Endothelial cell of umbilical vein (primary cell): ENCODE data around the gene GUCY2D. TPM values are rescaled to one million over a fixed set of nuclear protein-coding genes. Genes with fewer than 3 reads are reported as not detected.

Experiments
- BruUV-seq: library from RNA; stranded (reverse); fragments of 400-500 nt; replicated peaks from 2 replicates; lab custom pipeline; 2021; lab: Mats Ljungman, UMichigan
- CTCF ChIA-PET: fragments of 300-600, 350-600 bp; sonication (Branson Sonifier 250); formaldehyde crosslinking; loops from one replicate; lab custom pipeline; 2021; ENCODE audit warnings: antibody characterized with exemption, inconsistent platforms; lab: Charles Lee
- POLR2A ChIA-PET: fragments of 300-600, 350-600 bp; sonication (Branson Sonifier 250); formaldehyde crosslinking; loops from one replicate; lab custom pipeline; 2021; ENCODE audit warnings: antibody characterized with exemption, inconsistent platforms; lab: Charles Lee
- DNase-seq: peaks from one replicate; pipeline ENCODE4 v3.0.0-alpha.2; 2011; ENCODE audit warnings: low read depth, low spot score
- FAIRE-seq: peaks from 2 replicates; lab custom pipeline; 2011; peaks lifted over from hg19 to GRCh38; lab: Jason Lieb, UNC
- H2AFZ ChIP-seq: 2 replicates; pipeline ENCODE4 v1.6.0; 2012; ENCODE audit warnings: low read depth, low read length, control low read depth, inconsistent platforms
- H3K27ac ChIP-seq: 2 replicates; pipeline ENCODE4 v1.5.1; 2011; ENCODE audit warnings: low read depth, mild to moderate bottlenecking, control low read depth, low read length, moderate library complexity; ENCODE audit not compliant: insufficient read depth
- H3K27me3 ChIP-seq, 2 experiments: 2 replicates each; pipeline versions ENCODE4 v1.6.0 to v1.6.1; 2011; ENCODE audit warnings: low read length in 2 of 2, mixed read lengths in 1 of 2; ENCODE audit not compliant: control insufficient read depth in 2 of 2, insufficient read depth in 2 of 2
- H3K36me3 ChIP-seq, 2 experiments: 2 replicates in 1 of 2; 3 replicates in 1 of 2; pipeline ENCODE4 v1.5.1; 2011; ENCODE audit warnings: low read length in 2 of 2, mild to moderate bottlenecking in 1 of 2, moderate library complexity in 1 of 2; ENCODE audit not compliant: control insufficient read depth in 2 of 2, insufficient read depth in 2 of 2; ENCODE audit errors: extremely low read depth in 1 of 2
- H3K4me1 ChIP-seq: 3 replicates; pipeline ENCODE4 v1.5.1; 2011; ENCODE audit warnings: mild to moderate bottlenecking, low read length; ENCODE audit not compliant: control insufficient read depth, insufficient read depth; ENCODE audit errors: extremely low read depth
- H3K4me2 ChIP-seq: 2 replicates; pipeline ENCODE4 v1.6.1; 2011; ENCODE audit warnings: low read length, control low read depth, mixed read lengths; ENCODE audit not compliant: insufficient read depth
- H3K4me3 ChIP-seq, 3 experiments: fragments of 200-600 bp in 1 of 3; sonication (generic), shearing (Covaris generic) in 1 of 3; replicated peaks in 1 of 3; 2 replicates each; pipeline ENCODE4 v1.5.1; 2011 to 2016; ENCODE audit warnings: control low read depth in 3 of 3, low read length in 3 of 3, mild to moderate bottlenecking in 2 of 3, inconsistent platforms in 1 of 3, low read depth in 1 of 3, moderate library complexity in 1 of 3; ENCODE audit not compliant: insufficient read depth in 1 of 3
- H3K79me2 ChIP-seq: 2 replicates; pipeline ENCODE4 v1.6.0; 2012; ENCODE audit warnings: low read length, inconsistent platforms; ENCODE audit not compliant: control insufficient read depth, insufficient read depth
- H3K9ac ChIP-seq: replicated peaks from 2 replicates; pipeline ENCODE3; 2011; ENCODE audit warnings: low read length, control low read depth; ENCODE audit not compliant: insufficient read depth; ENCODE audit errors: extremely low read depth
- H3K9me1 ChIP-seq: replicated peaks from 3 replicates; pipeline ENCODE4 v1.6.0; 2011; ENCODE audit warnings: mild to moderate bottlenecking, low read length; ENCODE audit not compliant: control insufficient read depth, insufficient read depth; ENCODE audit errors: extremely low read depth
- H3K9me3 ChIP-seq: replicated peaks from 2 replicates; pipeline ENCODE4 v1.5.1; 2012; ENCODE audit warnings: low read length, inconsistent platforms; ENCODE audit not compliant: control insufficient read depth, insufficient read depth
- H4K20me1 ChIP-seq: replicated peaks from 2 replicates; pipeline ENCODE3; 2011; ENCODE audit warnings: mild to moderate bottlenecking, low read length; ENCODE audit not compliant: control insufficient read depth, insufficient read depth; ENCODE audit errors: extremely low read depth
- EZH2 ChIP-seq: IDR thresholded peaks from 2 replicates; pipeline ENCODE4 v1.6.1; 2012; ENCODE audit warnings: borderline replicate concordance, low read depth, mild to moderate bottlenecking, moderate library complexity, low read length, inconsistent platforms; ENCODE audit not compliant: severe bottlenecking
- FOS ChIP-seq: IDR thresholded peaks from 2 replicates; pipeline ENCODE4 v1.6.1; 2011; ENCODE audit warnings: mild to moderate bottlenecking, low read length, moderate library complexity, borderline replicate concordance; ENCODE audit not compliant: insufficient read depth
- GATA2 ChIP-seq: IDR thresholded peaks from 2 replicates; pipeline ENCODE4 v1.7.0; 2011; ENCODE audit warnings: low read depth, mild to moderate bottlenecking, moderate library complexity, mixed read lengths, low read length; ENCODE audit not compliant: insufficient read length, insufficient read depth
- JUN ChIP-seq: IDR thresholded peaks from 2 replicates; pipeline ENCODE4 v1.6.1; 2011; ENCODE audit warnings: borderline replicate concordance, low read depth; ENCODE audit not compliant: insufficient read length, insufficient read depth
- MAX ChIP-seq: IDR thresholded peaks from 2 replicates; pipeline ENCODE4 v1.6.1; 2011; ENCODE audit not compliant: insufficient read depth, insufficient read length
- MYC ChIP-seq: IDR thresholded peaks from one replicate; pipeline ENCODE4 v1.6.1; 2011; ENCODE audit warnings: mild to moderate bottlenecking, low read depth, low read length
- POLR2A ChIP-seq: IDR thresholded peaks from 2 replicates; pipeline ENCODE4 v1.6.1; 2012; ENCODE audit warnings: low read depth, mild to moderate bottlenecking, control low read depth, low read length
- POLR2AphosphoS5 ChIP-seq: IDR thresholded peaks from 2 replicates; pipeline ENCODE4 v1.6.1; 2012; ENCODE audit warnings: low read depth, mild to moderate bottlenecking, control low read depth, low read length, moderate library complexity; ENCODE audit not compliant: insufficient read depth
- dilution Hi-C: fragments of 300-500 bp; cut with MboI; formaldehyde crosslinking; loops from one replicate; pipeline ENCODE4 v1.15.0; 2019; ENCODE audit warnings: low sequenced_read_pairs; ENCODE audit not compliant: extremely low pct_ligation_motif_present
- intact Hi-C: fragments of 100-400 bp; cut with micrococcal nuclease; formaldehyde crosslinking; loops from one replicate; pipeline ENCODE4 v1.10.0; 2022
- polyA plus RNA-seq, 4 experiments: library from polyadenylated mRNA; depleted of rRNA in 3 of 4; stranded (reverse) in 3 of 4; unstranded in 1 of 4; fragments of >200 nt; gene quantifications; 2 replicates each; pipeline versions ENCODE4 v1.2.1 to v1.2.3, GENCODE V29; 2011 to 2012; ENCODE audit warnings: missing spikeins in 1 of 4
- total RNA-seq: library from RNA; stranded (reverse); gene quantifications from 2 replicates; pipeline ENCODE4 v1.2.3, GENCODE V29; 2021
- TF ChIP-seq, protein P1 (sequence below), 2 donors: IDR thresholded peaks; 1 replicate in 1 of 2; 2 replicates in 1 of 2; pipeline ENCODE4 v1.5.1; 2011; ENCODE audit warnings: low read length in 2 of 2, mild to moderate bottlenecking in 2 of 2, moderate library complexity in 2 of 2, control low read depth in 1 of 2, inconsistent platforms in 1 of 2, low read depth in 1 of 2; ENCODE audit not compliant: insufficient read depth in 1 of 2; ENCODE audit errors: extremely low read depth in 1 of 2

GUCY2D gene
- total and polyA plus RNA-seq, 2 donors (not counting 3 experiments of a cell fraction or from before 2014, with no cell fraction given), result not detected

DNA sequence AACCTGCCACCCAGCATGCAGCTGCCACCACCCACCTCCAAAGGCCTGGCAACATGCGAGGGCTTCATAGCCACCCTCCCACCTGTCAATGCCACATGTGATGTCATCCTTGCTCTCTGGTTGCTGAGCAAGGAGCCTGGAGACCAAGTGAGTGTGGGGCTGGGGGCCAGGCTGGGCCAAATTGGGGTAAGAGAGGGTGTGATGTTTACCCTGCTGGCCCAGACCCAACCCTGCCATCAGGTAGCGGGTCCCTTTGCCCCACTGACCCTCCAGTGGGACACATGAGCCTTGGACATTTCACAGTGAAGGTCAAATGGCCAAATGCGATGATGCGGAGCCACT, 45.3 kb downstream of the GUCY2D start:
- Histone ChIP-seq H3K9me1 (no peaks in the 10 kb centered on the region), H3K4me2 (no peak overlapping the region), H3K9ac (no peak overlapping the region), H3K36me3 (no peaks in the 10 kb centered on the region), H2AFZ (no peak overlapping the region), H4K20me1 (no peaks in the 10 kb centered on the region), H3K9me3 (no peaks in the 10 kb centered on the region), H3K79me2 (no peaks in the 10 kb centered on the region), H3K27ac (no peak overlapping the region), H3K27me3 (peaks cover 0 to 3% of the 10 kb centered on the region in 2 experiments), H3K4me1 (no peaks in the 10 kb centered on the region), H3K4me3 (no peak overlapping the region)
- TF ChIP-seq MAX (no peak), POLR2A (no peak), EZH2 (no peak), MYC (no peak), FOS (no peak), JUN (no peak), GATA2 (no peak), POLR2AphosphoS5 (no peak)
- TF ChIP-seq, protein P1, sequence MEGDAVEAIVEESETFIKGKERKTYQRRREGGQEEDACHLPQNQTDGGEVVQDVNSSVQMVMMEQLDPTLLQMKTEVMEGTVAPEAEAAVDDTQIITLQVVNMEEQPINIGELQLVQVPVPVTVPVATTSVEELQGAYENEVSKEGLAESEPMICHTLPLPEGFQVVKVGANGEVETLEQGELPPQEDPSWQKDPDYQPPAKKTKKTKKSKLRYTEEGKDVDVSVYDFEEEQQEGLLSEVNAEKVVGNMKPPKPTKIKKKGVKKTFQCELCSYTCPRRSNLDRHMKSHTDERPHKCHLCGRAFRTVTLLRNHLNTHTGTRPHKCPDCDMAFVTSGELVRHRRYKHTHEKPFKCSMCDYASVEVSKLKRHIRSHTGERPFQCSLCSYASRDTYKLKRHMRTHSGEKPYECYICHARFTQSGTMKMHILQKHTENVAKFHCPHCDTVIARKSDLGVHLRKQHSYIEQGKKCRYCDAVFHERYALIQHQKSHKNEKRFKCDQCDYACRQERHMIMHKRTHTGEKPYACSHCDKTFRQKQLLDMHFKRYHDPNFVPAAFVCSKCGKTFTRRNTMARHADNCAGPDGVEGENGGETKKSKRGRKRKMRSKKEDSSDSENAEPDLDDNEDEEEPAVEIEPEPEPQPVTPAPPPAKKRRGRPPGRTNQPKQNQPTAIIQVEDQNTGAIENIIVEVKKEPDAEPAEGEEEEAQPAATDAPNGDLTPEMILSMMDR (IDR thresholded peaks at IDR 0.05; ENCODE audit: extremely low read depth in 1 of 2, insufficient read depth in 1 of 2, low read depth in 1 of 2, low read length in 2 of 2), result no peak
- DNase-seq (no peak), FAIRE-seq (no peak)
- ChIA-PET CTCF (interaction anchor here (1.0 to 2.4 kb wide), 3 partner anchors 10 to 58 kb away, joined by 5 to 7 read pairs (median 6); no protein-coding TSS in a partner anchor), POLR2A (no interaction called here)
- BruUV-seq, result no TSS peak
- intact Hi-C loops (no loop called here), dilution Hi-C loops (no loop called here)
